GM18870 (cell line): ENCODE results near the gene NAT16.
"Not testable (repeated sequence)": the region's sequence is repeated elsewhere in the genome, so short reads cannot be mapped to it uniquely, and the experiment has no call there.

Experiments
- ATAC-seq: cut with Tn5 transposase; IDR thresholded peaks from one replicate; pipeline ENCODE4 v1.9.1; 2021; ENCODE audit warnings: moderate library complexity; ENCODE audit not compliant: unreplicated experiment

NAT16 gene

GRCh38 chr7:101161692-101162471 lies 18.2 kb downstream of the NAT16 start:
- ATAC-seq, result no peak

GRCh38 chr7:101160910-101161309 lies 19.2 kb downstream of the NAT16 start:
- ATAC-seq, result no peak

DNA sequence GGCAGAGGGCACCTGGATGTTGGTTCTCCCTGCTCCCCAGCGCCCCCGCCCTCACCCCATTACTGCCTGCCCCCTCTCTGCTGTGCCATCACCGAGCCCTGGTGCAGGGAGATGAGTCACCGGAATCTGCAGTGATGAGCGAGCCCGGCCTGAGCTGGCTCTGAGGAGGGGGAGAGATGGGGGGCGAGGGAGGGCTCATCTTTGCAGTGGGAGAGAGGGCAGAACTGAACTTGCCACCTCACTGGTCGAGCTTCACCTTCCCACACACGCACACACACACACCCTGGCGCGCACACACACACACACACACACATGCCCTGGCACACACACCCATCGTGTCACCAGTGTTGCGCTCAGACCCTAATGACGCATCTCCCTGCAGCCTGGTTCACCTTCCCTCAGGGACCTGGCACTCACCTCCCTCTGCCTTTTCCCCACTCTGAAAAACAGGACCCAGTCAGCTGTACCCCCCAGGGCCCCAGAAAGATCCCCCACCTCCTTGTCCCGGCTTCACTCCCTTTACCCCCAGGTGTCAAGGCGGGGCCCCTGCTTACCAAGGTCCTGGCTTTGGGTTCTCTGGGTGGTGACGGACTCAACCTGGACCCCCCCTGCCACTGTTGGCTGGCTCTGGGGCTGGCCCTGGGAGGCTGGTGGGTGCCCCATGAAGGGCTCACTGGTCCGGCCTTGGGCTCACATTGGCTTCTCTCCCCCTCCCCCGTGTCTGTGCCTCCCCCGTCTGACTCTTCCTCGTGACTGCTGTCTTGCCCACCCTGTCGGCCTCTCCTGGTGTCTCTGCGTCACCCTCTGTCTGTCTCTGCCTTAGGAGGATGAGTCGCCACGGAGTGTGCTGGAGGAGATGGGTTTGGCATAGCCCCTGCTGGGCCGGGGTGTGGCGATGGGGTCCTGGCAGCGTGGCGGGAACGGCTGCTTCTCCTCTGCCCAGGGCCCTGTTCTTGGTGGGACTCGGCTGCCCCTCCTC lies 20.1 kb downstream of the NAT16 start:
- ATAC-seq, result no peak

GRCh38 chr7:101156866-101157589 lies 23.1 kb downstream of the NAT16 start:
- ATAC-seq, result no peak

DNA sequence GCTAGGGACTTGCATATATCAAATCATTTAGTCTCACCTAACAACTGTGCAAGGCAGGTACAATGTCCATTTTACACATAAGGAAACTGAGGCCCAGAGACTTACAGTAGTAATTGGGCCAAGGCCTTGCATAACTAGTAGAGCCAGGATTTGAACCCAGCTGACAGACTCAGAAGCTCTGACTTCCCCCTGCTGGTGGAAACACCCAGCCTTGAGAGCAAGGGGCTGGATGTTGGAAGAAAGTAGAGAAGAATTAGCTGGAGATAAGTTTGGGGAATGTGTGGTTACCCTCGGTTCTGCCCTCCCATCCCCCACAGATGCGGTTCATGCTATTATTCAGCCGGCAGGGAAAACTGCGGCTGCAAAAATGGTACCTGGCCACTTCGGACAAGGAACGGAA lies 23.8 kb downstream of the NAT16 start:
- no peak for ATAC-seq

DNA sequence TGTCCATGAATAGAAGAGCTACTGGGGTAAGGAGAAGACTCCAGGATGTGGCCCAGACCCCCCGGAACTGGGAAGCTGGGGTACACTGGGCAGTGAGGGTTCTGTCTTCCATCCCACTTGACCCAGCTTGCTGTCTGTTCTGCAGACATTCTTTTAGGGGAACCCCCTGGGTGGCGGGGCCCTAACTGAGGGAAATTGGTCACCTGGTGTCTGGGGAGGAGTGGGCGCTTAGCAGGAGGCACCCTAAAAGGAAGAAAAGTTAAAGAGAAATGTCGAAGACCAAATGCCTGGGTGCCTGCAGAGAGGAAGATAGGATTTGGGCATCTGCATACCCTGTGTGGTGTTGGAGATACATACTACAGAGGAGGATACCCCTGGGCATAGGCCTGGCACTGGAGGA lies 24.8 kb downstream of the NAT16 start:
- ATAC-seq, result no peak

DNA sequence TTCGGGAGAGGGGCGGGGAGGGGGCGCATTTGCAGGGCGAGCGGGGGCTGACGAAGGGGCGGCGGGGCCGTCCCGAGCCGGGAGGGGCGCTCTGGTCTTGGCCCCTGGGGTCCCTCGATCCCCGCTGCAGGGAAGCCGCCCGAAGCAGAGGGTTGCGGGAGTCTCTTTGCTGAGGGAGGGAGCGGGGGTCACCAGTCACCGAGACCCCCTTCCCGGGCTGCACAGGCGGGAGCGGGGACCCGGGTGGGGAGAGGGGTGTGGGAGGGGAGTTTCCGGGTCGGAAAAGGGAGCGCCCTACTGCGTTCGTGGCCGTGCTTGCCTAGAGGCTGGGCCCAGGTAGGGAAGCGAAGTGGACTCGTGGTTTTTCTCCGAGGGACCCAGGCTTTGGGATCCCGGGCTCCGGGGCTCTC lies 25.4 kb downstream of the NAT16 start:
- ATAC-seq, result no peak

DNA sequence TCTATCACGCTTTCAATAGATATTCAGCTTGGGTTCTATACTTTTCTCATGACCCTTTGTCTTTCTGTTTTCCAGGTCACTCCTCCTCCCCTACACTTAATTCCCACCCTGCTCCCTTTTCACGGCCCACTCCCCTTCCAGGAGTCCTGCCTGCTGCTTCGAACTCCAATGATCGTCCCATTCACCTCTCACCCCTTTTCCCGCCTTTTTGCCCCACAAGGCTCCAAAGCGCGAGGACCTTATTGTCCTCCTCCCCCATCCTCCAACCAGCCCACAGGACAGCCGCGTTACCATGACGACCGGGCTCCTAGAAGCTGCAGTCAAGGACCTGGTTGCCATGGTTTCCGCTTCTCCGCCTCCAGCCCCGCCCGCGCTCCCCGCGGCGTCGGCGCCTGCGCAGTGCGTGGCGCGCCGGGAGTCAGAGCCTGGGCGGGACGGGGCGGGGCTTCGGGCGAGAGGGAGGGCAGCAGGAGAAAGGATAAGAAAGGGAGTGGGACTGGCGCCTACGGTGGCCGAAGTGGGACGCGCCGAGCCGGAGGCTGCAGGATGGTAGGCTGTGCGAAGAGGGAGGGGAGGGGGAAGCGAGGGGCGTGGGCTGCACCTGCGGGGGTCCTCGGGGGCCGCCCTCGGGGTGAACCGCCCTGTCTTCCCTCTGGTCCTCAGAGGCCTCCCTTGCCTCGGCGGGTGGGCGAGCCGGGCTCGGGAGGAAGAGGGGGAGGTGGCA lies 26.0 kb downstream of the NAT16 start, which contains the start of gene AP1S1:
AP1S1 (plus strand) TSS at position 508 of the 724 bp plus-strand sequence; CDS start at position 547, 39 bp downstream.
- ATAC-seq, result peak; percentile 70

- ATAC-seq, result no peak
Measured at GRCh38 chr7:101151908-101152651, 28.0 kb downstream of the NAT16 start.

- no peak for ATAC-seq
Measured at GRCh38 chr7:101140746-101141382, 39.2 kb downstream of the NAT16 start.

DNA sequence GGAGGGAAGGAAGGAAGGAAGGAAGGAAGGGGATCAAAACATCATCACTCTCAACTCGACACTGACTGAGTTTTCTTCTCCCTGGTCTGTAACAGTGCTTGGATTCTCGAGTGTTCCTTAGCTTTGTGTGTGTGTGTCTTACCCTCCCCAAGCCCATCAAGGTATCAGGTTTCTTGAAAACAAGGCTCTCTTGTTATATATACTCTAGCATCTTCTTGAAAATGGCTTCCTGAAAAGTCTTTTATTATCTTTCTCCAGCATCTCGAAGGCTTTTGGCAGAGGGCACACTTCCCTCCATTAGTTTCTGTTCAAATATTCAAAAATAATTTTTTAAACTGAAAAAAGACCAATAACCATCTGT lies 39.8 kb downstream of the NAT16 start:
- ATAC-seq, result no peak

- ATAC-seq, result no peak
Measured at GRCh38 chr7:101138213-101138870, 41.8 kb downstream of the NAT16 start.

- ATAC-seq, result no peak
Measured at GRCh38 chr7:101137651-101138212, 42.4 kb downstream of the NAT16 start.

DNA sequence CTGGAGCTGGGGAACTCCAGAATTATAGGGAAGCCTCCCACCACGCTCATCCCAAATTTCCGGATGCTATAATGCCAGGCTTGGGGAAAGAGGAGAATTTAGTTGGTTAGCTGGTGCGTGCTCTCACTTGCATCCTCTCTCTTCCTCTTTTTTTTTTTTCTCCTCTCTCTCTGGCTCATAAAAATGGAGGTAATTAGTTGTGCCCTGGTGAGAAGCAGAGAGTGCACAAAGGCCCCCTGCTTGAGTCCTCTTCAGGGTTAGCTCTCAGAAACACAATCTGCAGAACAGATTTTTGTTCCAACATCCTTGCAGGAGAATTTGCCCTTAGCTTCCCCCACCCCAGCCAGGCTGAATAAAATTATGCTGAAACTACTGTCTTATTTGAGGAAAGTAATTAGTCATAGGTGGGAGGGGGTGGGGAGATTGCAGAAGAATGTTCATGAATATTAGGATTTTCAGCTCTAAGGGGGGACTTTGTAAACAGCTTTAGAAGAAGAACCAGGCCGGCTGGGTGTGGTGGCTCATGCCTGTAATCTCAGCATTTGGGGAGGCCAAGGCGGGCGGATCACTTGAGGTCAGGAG lies 45.6 kb downstream of the NAT16 start:
- ATAC-seq, result no peak

GRCh38 chr7:101133621-101134398 lies 46.3 kb downstream of the NAT16 start:
- no peak for ATAC-seq

- ATAC-seq, result not testable (repeated sequence)
Measured at GRCh38 chr7:101132626-101133600, 47.2 kb downstream of the NAT16 start.
